K562 (cell line): ENCODE data around the gene SPCS2. TPM values are rescaled to one million over a fixed set of nuclear protein-coding genes. Genes with fewer than 3 reads are reported as not detected.

ENCODE experiments used
- ATAC-seq: fragments of 200-7000 bp; cut with Tn5 transposase; 3 replicates; pipeline ENCODE4 v1.9.1; 2020; ENCODE audit warnings: moderate library complexity
- BruUV-seq: library from RNA; stranded (reverse); fragments of 400-500 nt; replicated peaks from 2 replicates; lab custom pipeline; 2021; lab: Mats Ljungman, UMichigan
- CTCF ChIA-PET: fragments of 300-600 bp; formaldehyde crosslinking; extraction: SDS; loops from one replicate; lab custom pipeline; 2021; ENCODE audit warnings: low intra/inter-chr PET ratio; lab: Yijun Ruan, JAX
- POLR2A ChIA-PET: fragments of 300-600, 350-650 bp; sonication (Branson Sonifier 250); formaldehyde crosslinking; extraction: SDS; loops from one replicate; lab custom pipeline; 2021; ENCODE audit warnings: antibody characterized with exemption, inconsistent platforms; lab: Yijun Ruan, JAX
- DNase-seq, 4 experiments: peaks; one replicate each; pipeline versions ENCODE4 v3.0.0 to v3.0.0-alpha.2; 2011 to 2018; ENCODE audit warnings: low spot score in 3 of 4, mixed read lengths in 3 of 4; ENCODE audit errors: extremely low read depth in 1 of 4
- FAIRE-seq: peaks from 2 replicates; lab custom pipeline; 2011; peaks lifted over from hg19 to GRCh38; lab: Jason Lieb, UNC
- H2AFZ ChIP-seq: 2 replicates; pipeline ENCODE4 v1.6.0; 2011; ENCODE audit warnings: low read depth, low read length, control low read depth, inconsistent platforms
- H3K27ac ChIP-seq: fragments of 200-600 bp; 3 replicates; pipeline ENCODE4 v1.8.0; 2011; ENCODE audit warnings: low read depth, mild to moderate bottlenecking, control low read depth, inconsistent platforms, low read length, moderate library complexity, mixed read lengths; ENCODE audit errors: extremely low read depth
- H3K27me3 ChIP-seq, 2 experiments: fragments of 300-600 bp in 1 of 2; 2 replicates in 1 of 2; 3 replicates in 1 of 2; pipeline versions ENCODE4 v1.6.0 to v1.8.0; 2011; ENCODE audit warnings: inconsistent platforms in 2 of 2, low read length in 2 of 2, mild to moderate bottlenecking in 1 of 2, mixed read lengths in 1 of 2, moderate library complexity in 1 of 2; ENCODE audit not compliant: control insufficient read depth in 2 of 2, insufficient read depth in 2 of 2
- H3K36me3 ChIP-seq: fragments of 300-600 bp; 3 replicates; pipeline ENCODE4 v1.8.0; 2011; ENCODE audit warnings: mild to moderate bottlenecking, low read length, inconsistent platforms; ENCODE audit not compliant: control insufficient read depth, insufficient read depth
- H3K4me1 ChIP-seq, 2 experiments: fragments of 200-600 bp in 1 of 2; replicated peaks in 1 of 2; 2 replicates in 1 of 2; 3 replicates in 1 of 2; pipeline versions ENCODE4 v1.5.1 to v1.8.0; 2011; ENCODE audit warnings: inconsistent platforms in 2 of 2, low read length in 2 of 2, mild to moderate bottlenecking in 1 of 2, mixed read lengths in 1 of 2, moderate library complexity in 1 of 2; ENCODE audit not compliant: control insufficient read depth in 2 of 2, insufficient read depth in 2 of 2
- H3K4me2 ChIP-seq: 2 replicates; pipeline ENCODE4 v1.6.1; 2011; ENCODE audit warnings: low read length, control low read depth, inconsistent platforms, mixed read lengths; ENCODE audit not compliant: insufficient read depth
- H3K4me3 ChIP-seq: fragments of 200-600 bp; sonication (generic), shearing (Covaris generic); 2 replicates; pipeline ENCODE4 v1.5.1; 2016; ENCODE audit warnings: control low read depth, inconsistent platforms
- H3K79me2 ChIP-seq: fragments of 200-600 bp; 3 replicates; pipeline ENCODE4 v1.8.0; 2011; ENCODE audit warnings: low read length, inconsistent platforms; ENCODE audit not compliant: control insufficient read depth, insufficient read depth
- H3K9ac ChIP-seq, 2 experiments: 2 replicates each; pipeline versions ENCODE4 v1.6.0 to v1.6.1; 2011; ENCODE audit warnings: low read depth in 2 of 2, low read length in 2 of 2, control low read depth in 1 of 2, inconsistent platforms in 1 of 2, mild to moderate bottlenecking in 1 of 2, mixed read lengths in 1 of 2; ENCODE audit not compliant: insufficient read depth in 1 of 2
- H3K9me1 ChIP-seq: one replicate; pipeline ENCODE4 v1.6.0; 2011; ENCODE audit warnings: inconsistent platforms, mild to moderate bottlenecking, low read length, moderate library complexity; ENCODE audit not compliant: control insufficient read depth, insufficient read depth
- H3K9me3 ChIP-seq: replicated peaks from 2 replicates; pipeline ENCODE4 v1.5.1; 2011; ENCODE audit warnings: low read depth, low read length, inconsistent platforms; ENCODE audit not compliant: control insufficient read depth, insufficient read depth
- H4K20me1 ChIP-seq: replicated peaks from 2 replicates; pipeline ENCODE4 v1.6.1; 2011; ENCODE audit warnings: low read length, inconsistent platforms, mixed read lengths; ENCODE audit not compliant: control insufficient read depth, insufficient read depth
- HDAC3 ChIP-seq: fragments of 450-650 bp; IDR thresholded peaks from 2 replicates; pipeline ENCODE4 v1.6.1; 2018; ENCODE audit warnings: borderline replicate concordance, mild to moderate bottlenecking, moderate library complexity; ENCODE audit not compliant: partially characterized antibody
- PML ChIP-seq: IDR thresholded peaks from 2 replicates; pipeline ENCODE4 v1.6.1; 2012; ENCODE audit warnings: low read length, inconsistent platforms
- SMAD4 ChIP-seq: fragments of 250-450 bp; sonication (Bioruptor Pico); conservative IDR thresholded peaks from 2 replicates; pipeline ENCODE4 v1.8.0; 2021; ENCODE audit warnings: inconsistent platforms, mild to moderate bottlenecking, moderate library complexity
- ZNF3 ChIP-seq: fragments of 250-450 bp; sonication (Bioruptor Pico); IDR thresholded peaks from 2 replicates; pipeline ENCODE4 v1.5.0; 2021; ENCODE audit warnings: mild to moderate bottlenecking, moderate library complexity
- ZNF518B ChIP-seq: fragments of 250-450 bp; sonication (Bioruptor Pico); IDR thresholded peaks from 2 replicates; pipeline ENCODE4 v1.5.0; 2021; ENCODE audit warnings: mild to moderate bottlenecking, moderate library complexity
- WGBS: fragments of 100-300 bp; shearing (Covaris generic); methylation state at CpG from one replicate; pipeline ENCODE4 v1.1.6; 2016; ENCODE audit warnings: low coverage, mixed read lengths; ENCODE audit not compliant: insufficient coverage; ENCODE audit errors: missing lambda C conversion rate; 5-methylcytosine and 5-hydroxymethylcytosine counted together
- in situ Hi-C: fragments of 300-500 bp; cut with MboI; formaldehyde crosslinking; loops from 4 replicates; pipeline ENCODE4 v1.15.0; 2018; ENCODE audit warnings: inconsistent platforms, mixed read lengths
- intact Hi-C: fragments of 100-400 bp; cut with micrococcal nuclease; formaldehyde crosslinking; loops from 2 replicates; pipeline ENCODE4 v1.14.2; 2022
- polyA plus RNA-seq, 8 experiments: library from polyadenylated mRNA; depleted of rRNA in 4 of 8; stranded (reverse) in 5 of 8; unstranded in 3 of 8; fragments of >200 nt; fragmentation: Nextera tagmentation in 2 of 8; fragmentation: Illumina TruSeq in 1 of 8; extraction: Ambion mirVana in 2 of 8; extraction: Trizol in 1 of 8; gene quantifications; 2 replicates each; pipeline versions ENCODE4 v1.2.1 to v1.2.3, GENCODE V29; 2011 to 2014; ENCODE audit warnings: inconsistent platforms in 1 of 8, missing spikeins in 1 of 8
- total RNA-seq, 7 experiments: library from RNA; depleted of rRNA in 6 of 7; stranded (reverse); fragments of >200 nt in 6 of 7; fragmentation: Illumina TruSeq in 2 of 7; extraction: Trizol in 2 of 7; gene quantifications; 2 replicates each; pipeline versions ENCODE4 v1.2.1 to v1.2.3, GENCODE V29; 2011 to 2021; ENCODE audit warnings: low replicate concordance in 1 of 7

SPCS2 gene
- total and polyA plus RNA-seq, 9 of the 15 experiments (the other 6 are each of a cell fraction or from before 2014, with no cell fraction given): 38.2 to 458 (median 193) TPM

- FAIRE-seq: no peak
- no peak for DNase-seq
- WGBS: 38% methylated on average over 1 of the region's 1 CpG
- H4K20me1 ChIP-seq: no peaks in the 10 kb centered on the region; the same call in 1 of the 2 replicates
- no peaks in the 10 kb centered on the region for H3K4me1 ChIP-seq
- H3K9ac ChIP-seq: no peak overlapping the region
- H3K27me3 ChIP-seq: no peaks in the 10 kb centered on the region
- H3K4me3 ChIP-seq: no peak overlapping the region
- TF ChIP-seq HDAC3 (no peak), ZNF518B (CRISPR knock-in tag) (no peak), PML (no peak), ZNF3 (CRISPR knock-in tag) (no peak), SMAD4 (CRISPR knock-in tag) (no peak)
- in situ Hi-C loops (no loop called here), intact Hi-C loops (no loop called here)
- H3K9me3 ChIP-seq: no peaks in the 10 kb centered on the region
- peaks cover 71% of the 10 kb centered on the region for H3K36me3 ChIP-seq
- H3K9me1 ChIP-seq: no peaks in the 10 kb centered on the region
- no peaks in the 10 kb centered on the region for H3K79me2 ChIP-seq
- no peak for ATAC-seq
- no TSS peak for BruUV-seq
- H2AFZ ChIP-seq: no peak overlapping the region
- ChIA-PET POLR2A (no interaction called here), CTCF (no interaction called here)
- no peak overlapping the region for H3K27ac ChIP-seq
- no peak overlapping the region for H3K4me2 ChIP-seq
These were observed 55.1 kb downstream of the SPCS2 start for GRCh38 chr11:75004215-75004614.
